ENCODE measurements around the gene LRP2. TPM values are rescaled to one million over a fixed set of nuclear protein-coding genes. Genes with fewer than 3 reads are reported as not detected.

LRP2 gene
- total RNA-seq, 4 donors from 2014 or later, result not detected

- H3K4me1 ChIP-seq, result no peaks in the 10 kb centered on the region
These were observed 102.1 kb downstream of the LRP2 start for GRCh38 chr2:169260246-169260645.

GRCh38 chr2:169259402-169259801, 102.9 kb downstream of the LRP2 start:
- no peak for TF ChIP-seq POLR2A (IDR thresholded peaks at IDR 0.05)
- TF ChIP-seq CTCF (IDR thresholded peaks at IDR 0.05), result no peak
- DNase-seq, result no peak

More at GRCh38 chr2:169260246-169260645, 102.1 kb downstream of the LRP2 start:
- Histone ChIP-seq H3K9me3 (no peaks in the 10 kb centered on the region), H3K27me3 (no peaks in the 10 kb centered on the region), H3K27ac (no peak overlapping the region), H3K36me3 (no peaks in the 10 kb centered on the region), H3K4me3 (no peak overlapping the region)
- TF ChIP-seq POLR2A (IDR thresholded peaks at IDR 0.05), result no peak
- no peak for TF ChIP-seq CTCF (IDR thresholded peaks at IDR 0.05)
- no peak for DNase-seq

GRCh38 chr2:169258045-169258601, 104.2 kb downstream of the LRP2 start:
- Histone ChIP-seq H3K27ac (no peak overlapping the region), H3K27me3 (no peaks in the 10 kb centered on the region), H3K4me1 (no peaks in the 10 kb centered on the region), H3K4me3 (no peak overlapping the region), H3K9me3 (no peaks in the 10 kb centered on the region), H3K36me3 (no peaks in the 10 kb centered on the region)
- DNase-seq, result no peak
- TF ChIP-seq CTCF (IDR thresholded peaks at IDR 0.05) (no peak), POLR2A (IDR thresholded peaks at IDR 0.05) (no peak)

More at GRCh38 chr2:169259402-169259801, 102.9 kb downstream of the LRP2 start:
- Histone ChIP-seq H3K9me3 (no peaks in the 10 kb centered on the region), H3K4me1 (no peaks in the 10 kb centered on the region), H3K4me3 (no peak overlapping the region), H3K27ac (no peak overlapping the region), H3K27me3 (no peaks in the 10 kb centered on the region), H3K36me3 (no peaks in the 10 kb centered on the region)

- H3K27me3 ChIP-seq, result no peaks in the 10 kb centered on the region
- DNase-seq, result no peak
- no peak overlapping the region for H3K27ac ChIP-seq
- no peaks in the 10 kb centered on the region for H3K4me1 ChIP-seq
- no peak overlapping the region for H3K4me3 ChIP-seq
- no peak for TF ChIP-seq POLR2A (IDR thresholded peaks at IDR 0.05)
- no peak for TF ChIP-seq CTCF (IDR thresholded peaks at IDR 0.05)
- no peaks in the 10 kb centered on the region for H3K36me3 ChIP-seq
- no peaks in the 10 kb centered on the region for H3K9me3 ChIP-seq
These were observed 107.6 kb downstream of the LRP2 start for GRCh38 chr2:169254774-169255173.

- Histone ChIP-seq H3K4me3 (no peak overlapping the region), H3K36me3 (no peaks in the 10 kb centered on the region), H3K4me1 (no peaks in the 10 kb centered on the region), H3K9me3 (no peaks in the 10 kb centered on the region), H3K27me3 (no peaks in the 10 kb centered on the region), H3K27ac (no peak overlapping the region)
- no peak for DNase-seq
- TF ChIP-seq POLR2A (IDR thresholded peaks at IDR 0.05) (no peak), CTCF (IDR thresholded peaks at IDR 0.05) (no peak)
These were observed 115.1 kb downstream of the LRP2 start for GRCh38 chr2:169247211-169247610.

GRCh38 chr2:169240405-169240804, 121.9 kb downstream of the LRP2 start:
- DNase-seq, result no peak
- no peak overlapping the region for H3K27ac ChIP-seq

More at GRCh38 chr2:169240405-169240804, 121.9 kb downstream of the LRP2 start:
- Histone ChIP-seq H3K4me3 (no peak overlapping the region), H3K27me3 (no peaks in the 10 kb centered on the region), H3K4me1 (no peaks in the 10 kb centered on the region), H3K36me3 (no peaks in the 10 kb centered on the region), H3K9me3 (no peaks in the 10 kb centered on the region)
- no peak for TF ChIP-seq CTCF (IDR thresholded peaks at IDR 0.05)
- no peak for TF ChIP-seq POLR2A (IDR thresholded peaks at IDR 0.05)
